ENCODE results near the gene SCOC.

- TF ChIP-seq POLR2A (IDR thresholded peaks at IDR 0.05; ENCODE audit: low read depth, low read length), result no peak
- no peak for TF ChIP-seq GATAD2B (conservative IDR thresholded peaks at IDR 0.05; ENCODE audit: low read depth)
- TF ChIP-seq EZH2 (IDR thresholded peaks at IDR 0.05; ENCODE audit: borderline replicate concordance, control insufficient read depth, low read depth, low read length), result no peak
- no peak for TF ChIP-seq DPF2 (IDR thresholded peaks at IDR 0.05)
- TF ChIP-seq SRF (IDR thresholded peaks at IDR 0.05; ENCODE audit: low read depth in 2 of 2, low read length in 2 of 2), result no peak
- TF ChIP-seq, protein P1, sequence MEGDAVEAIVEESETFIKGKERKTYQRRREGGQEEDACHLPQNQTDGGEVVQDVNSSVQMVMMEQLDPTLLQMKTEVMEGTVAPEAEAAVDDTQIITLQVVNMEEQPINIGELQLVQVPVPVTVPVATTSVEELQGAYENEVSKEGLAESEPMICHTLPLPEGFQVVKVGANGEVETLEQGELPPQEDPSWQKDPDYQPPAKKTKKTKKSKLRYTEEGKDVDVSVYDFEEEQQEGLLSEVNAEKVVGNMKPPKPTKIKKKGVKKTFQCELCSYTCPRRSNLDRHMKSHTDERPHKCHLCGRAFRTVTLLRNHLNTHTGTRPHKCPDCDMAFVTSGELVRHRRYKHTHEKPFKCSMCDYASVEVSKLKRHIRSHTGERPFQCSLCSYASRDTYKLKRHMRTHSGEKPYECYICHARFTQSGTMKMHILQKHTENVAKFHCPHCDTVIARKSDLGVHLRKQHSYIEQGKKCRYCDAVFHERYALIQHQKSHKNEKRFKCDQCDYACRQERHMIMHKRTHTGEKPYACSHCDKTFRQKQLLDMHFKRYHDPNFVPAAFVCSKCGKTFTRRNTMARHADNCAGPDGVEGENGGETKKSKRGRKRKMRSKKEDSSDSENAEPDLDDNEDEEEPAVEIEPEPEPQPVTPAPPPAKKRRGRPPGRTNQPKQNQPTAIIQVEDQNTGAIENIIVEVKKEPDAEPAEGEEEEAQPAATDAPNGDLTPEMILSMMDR (IDR thresholded peaks at IDR 0.05 in 2 of 3, conservative IDR thresholded peaks at IDR 0.05 in 1 of 3; ENCODE audit: control insufficient read depth in 2 of 3, extremely low read depth in 1 of 3, insufficient read depth in 1 of 3, low read depth in 3 of 3, low read length in 3 of 3), result no peak
- no peak for TF ChIP-seq GABPA (IDR thresholded peaks at IDR 0.05; ENCODE audit: low read depth)
- TF ChIP-seq SUZ12 (IDR thresholded peaks at IDR 0.05; ENCODE audit: unreplicated experiment), result no peak
- no peak for TF ChIP-seq BCL11A (IDR thresholded peaks at IDR 0.05; ENCODE audit: low read depth, low read length)
- TF ChIP-seq HCFC1 (IDR thresholded peaks at IDR 0.05; ENCODE audit: low read length), result no peak
- no peak for TF ChIP-seq MYB (IDR thresholded peaks at IDR 0.05; ENCODE audit: borderline replicate concordance, low read depth, low read length)
- TF ChIP-seq, protein P2, sequence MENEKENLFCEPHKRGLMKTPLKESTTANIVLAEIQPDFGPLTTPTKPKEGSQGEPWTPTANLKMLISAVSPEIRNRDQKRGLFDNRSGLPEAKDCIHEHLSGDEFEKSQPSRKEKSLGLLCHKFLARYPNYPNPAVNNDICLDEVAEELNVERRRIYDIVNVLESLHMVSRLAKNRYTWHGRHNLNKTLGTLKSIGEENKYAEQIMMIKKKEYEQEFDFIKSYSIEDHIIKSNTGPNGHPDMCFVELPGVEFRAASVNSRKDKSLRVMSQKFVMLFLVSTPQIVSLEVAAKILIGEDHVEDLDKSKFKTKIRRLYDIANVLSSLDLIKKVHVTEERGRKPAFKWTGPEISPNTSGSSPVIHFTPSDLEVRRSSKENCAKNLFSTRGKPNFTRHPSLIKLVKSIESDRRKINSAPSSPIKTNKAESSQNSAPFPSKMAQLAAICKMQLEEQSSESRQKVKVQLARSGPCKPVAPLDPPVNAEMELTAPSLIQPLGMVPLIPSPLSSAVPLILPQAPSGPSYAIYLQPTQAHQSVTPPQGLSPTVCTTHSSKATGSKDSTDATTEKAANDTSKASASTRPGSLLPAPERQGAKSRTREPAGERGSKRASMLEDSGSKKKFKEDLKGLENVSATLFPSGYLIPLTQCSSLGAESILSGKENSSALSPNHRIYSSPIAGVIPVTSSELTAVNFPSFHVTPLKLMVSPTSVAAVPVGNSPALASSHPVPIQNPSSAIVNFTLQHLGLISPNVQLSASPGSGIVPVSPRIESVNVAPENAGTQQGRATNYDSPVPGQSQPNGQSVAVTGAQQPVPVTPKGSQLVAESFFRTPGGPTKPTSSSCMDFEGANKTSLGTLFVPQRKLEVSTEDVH (IDR thresholded peaks at IDR 0.05; ENCODE audit: low read depth, partially characterized antibody), result no peak
These were observed 26.7 kb downstream of the SCOC start for GRCh38 chr4:140400111-140400510.

All from GM12878 (cell line).